ENCODE data around the gene PPP2R2B.

Gene PPP2R2B

GRCh38 chr5:146781157-146781556 is 97.4 kb downstream of the PPP2R2B start:
- no peak for DNase-seq (ENCODE audit: low spot score)

- no peak for DNase-seq (ENCODE audit: low spot score)
Observed at GRCh38 chr5:146779211-146779869, 99.2 kb downstream of the PPP2R2B start.

DNA sequence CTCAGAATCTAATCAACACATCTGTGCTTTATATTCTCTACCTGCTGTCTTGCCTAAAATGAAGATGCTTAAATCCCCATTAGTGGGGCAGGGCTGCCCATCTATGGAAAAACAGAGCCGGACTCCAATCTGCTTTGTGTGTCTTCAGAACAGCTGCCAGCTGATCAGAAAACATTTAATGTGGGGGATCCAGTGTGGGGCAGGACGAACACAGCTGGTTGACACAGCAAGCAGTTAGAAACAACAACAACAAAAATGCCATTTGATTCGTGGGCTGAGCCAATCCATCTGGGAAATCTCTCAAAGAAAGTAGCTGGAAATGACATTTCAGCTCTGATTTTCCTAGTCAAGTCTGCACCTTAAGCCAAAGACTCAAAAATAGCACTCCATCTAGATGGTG is 99.8 kb downstream of the PPP2R2B start:
- DNase-seq (ENCODE audit: low spot score): no peak

- DNase-seq (ENCODE audit: low spot score): no peak
Observed at GRCh38 chr5:146778261-146778660, 100.3 kb downstream of the PPP2R2B start.

DNA sequence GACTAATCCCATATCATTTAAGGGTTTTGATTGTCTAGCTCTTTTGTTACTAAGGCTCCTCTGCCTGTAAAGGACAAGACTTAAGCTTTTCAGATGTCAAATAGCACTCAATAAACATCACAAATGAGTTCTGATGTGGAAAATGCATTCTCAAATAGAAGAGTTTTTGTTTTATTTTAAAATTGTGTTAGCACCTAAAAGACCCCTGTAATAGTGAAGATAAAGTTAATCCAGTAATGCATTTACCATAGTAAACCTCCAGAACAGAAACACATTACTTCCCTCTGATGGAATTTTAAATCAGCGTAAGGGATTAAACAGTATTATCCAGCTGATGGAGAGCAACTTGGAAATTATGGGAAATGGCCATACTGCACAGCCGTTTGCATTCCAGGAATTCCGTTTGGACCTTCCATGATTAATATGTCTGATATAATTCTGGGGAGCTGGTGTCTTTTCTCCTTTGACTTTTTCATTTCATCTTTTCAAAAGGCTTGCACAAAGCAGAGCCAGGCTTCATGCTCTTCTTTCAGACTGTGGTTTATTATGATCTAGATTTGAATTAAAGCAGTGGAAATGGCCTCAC is 105.6 kb downstream of the PPP2R2B start:
- DNase-seq (ENCODE audit: low spot score): no peak

DNA sequence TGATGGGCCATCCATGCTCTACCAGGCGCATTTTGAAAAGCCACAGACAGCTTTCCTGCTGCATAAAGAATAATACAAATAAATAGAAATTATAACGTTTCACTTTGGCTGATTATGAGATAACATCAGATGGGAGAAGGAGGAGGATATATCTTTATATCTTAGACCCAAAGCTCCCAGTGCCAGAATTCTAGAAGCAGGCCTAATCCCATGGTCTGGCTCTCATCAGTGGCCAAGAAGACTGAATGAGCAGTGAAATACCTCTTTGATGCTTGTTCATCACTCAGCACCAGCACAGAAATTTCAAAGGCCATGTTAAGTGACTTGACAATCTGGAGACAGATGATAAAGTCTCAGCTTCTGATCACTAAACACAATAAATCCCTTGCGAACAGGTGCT is 107.6 kb downstream of the PPP2R2B start:
- DNase-seq (ENCODE audit: low spot score): no peak

GRCh38 chr5:146770546-146770945 is 108.0 kb downstream of the PPP2R2B start:
- no peak for DNase-seq (ENCODE audit: low spot score)

GRCh38 chr5:146767534-146767933 is 111.0 kb downstream of the PPP2R2B start:
- DNase-seq (ENCODE audit: low spot score): no peak

DNA sequence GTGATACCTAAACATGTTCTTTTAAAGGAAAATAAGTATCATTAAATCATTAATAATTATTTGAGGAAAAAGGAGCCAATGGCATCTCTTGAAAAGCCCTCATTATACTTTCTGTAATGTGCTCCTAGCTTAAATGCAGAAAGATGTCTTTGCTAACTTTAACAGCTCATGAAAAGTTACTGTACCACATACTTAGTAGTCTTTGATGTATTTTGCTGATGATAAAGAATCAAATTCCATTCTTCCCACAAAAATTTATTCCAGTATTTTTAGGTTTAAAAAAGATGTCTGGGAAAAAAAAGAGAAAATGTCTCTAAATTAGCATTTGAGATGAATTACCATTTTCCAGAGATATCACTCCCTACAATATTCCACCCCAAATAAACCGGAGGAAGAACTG is 112.5 kb downstream of the PPP2R2B start:
- DNase-seq (ENCODE audit: low spot score): no peak

DNA sequence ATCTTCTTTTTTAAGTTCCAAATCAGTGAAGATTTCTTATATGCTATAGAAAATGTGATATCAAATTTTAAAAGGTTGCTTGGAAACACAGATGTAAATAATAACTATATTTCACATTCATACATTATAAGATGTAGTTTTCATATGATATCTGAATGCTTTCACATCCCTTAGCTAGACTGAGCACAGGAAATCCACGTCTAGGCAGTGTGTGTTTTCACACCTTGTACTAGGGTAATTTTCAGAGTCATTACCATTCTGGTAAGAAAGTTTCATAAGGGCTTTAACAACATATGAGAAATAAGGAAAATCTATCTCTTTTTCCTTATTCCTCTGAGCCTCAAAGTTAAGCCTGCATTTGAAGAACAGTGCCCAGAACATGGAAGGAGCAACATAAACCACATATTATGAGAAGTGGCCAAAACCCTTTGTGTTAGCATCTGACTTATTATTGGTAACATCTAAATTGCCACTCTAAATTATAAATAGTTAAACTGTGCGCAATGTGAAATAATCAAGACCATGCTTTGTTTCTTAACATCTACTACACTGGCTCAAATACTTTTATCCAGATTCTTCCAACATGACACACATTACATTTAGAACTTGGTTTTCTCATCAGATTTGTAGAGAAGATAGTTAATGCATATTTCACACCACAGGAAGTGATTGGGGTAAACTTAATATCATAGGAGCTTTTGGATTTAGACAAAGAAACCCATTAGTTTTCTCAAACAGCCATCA is 113.3 kb downstream of the PPP2R2B start:
- DNase-seq (ENCODE audit: low spot score): no peak

- DNase-seq (ENCODE audit: low spot score): no peak
Observed at GRCh38 chr5:146762830-146763229, 115.7 kb downstream of the PPP2R2B start.

DNA sequence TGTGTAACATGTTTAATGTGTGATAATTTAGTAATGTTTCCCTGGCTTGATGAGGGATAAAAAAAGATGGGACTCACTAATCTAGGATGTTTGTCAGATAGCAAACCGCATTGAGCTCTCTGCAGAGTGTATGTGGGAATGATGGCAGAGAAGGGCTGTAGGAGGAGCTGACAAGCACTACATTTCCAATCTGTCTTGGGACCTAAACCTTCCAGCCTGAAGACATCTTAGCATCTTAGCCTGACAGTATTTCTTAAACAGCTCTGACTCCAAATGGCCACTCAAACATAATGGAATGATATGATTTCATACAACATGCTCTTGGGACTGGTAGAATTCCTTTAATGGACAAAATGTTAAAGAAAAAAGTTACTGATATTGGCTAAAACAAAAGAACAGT is 116.7 kb downstream of the PPP2R2B start:
- no peak for DNase-seq (ENCODE audit: low spot score)

GRCh38 chr5:146758938-146759337 is 119.6 kb downstream of the PPP2R2B start:
- no peak for DNase-seq (ENCODE audit: low spot score)

DNA sequence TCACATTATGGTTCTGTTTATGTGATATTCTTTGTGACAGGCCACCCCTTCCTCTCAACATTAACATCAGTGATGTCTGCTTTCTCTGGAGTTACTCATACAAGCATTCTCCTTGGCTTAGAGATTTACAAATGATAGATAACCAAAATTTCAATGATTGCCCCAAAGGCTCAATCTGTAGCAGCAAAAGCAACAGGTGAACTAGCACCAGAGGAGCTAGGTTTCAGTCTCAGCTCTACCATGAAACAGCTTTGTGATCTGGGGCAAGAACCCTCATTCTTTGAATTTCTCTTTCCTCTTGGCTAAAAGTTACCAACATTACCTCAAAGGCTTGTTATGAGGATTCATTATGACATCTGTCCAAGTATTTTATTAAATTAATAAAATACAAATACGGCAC is 120.5 kb downstream of the PPP2R2B start:
- no peak for DNase-seq (ENCODE audit: low spot score)

GRCh38 chr5:146756546-146756945 is 122.0 kb downstream of the PPP2R2B start:
- DNase-seq (ENCODE audit: low spot score): no peak

- peak; percentile 6 for DNase-seq (ENCODE audit: low spot score)
Observed at GRCh38 chr5:146755793-146756192, 122.8 kb downstream of the PPP2R2B start.

DNA sequence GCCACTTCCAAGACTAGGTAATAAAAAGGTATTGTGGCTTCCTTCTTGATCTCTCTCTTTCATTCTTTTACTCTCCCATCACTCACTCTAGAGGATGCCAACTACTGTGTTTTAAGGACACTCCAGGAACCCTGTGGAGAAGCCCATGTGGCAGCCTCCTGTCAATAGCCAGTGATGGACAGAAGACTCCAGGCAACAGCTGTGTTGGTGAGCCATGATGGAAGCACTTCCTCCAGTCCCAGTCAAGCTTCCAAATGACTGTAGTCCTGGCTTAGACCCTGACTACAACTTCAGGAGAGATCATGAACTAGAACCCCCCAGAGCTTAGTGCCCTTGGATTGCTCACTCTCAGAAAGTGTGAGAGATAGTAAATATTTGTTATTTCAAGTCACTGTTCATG is 123.9 kb downstream of the PPP2R2B start:
- no peak for DNase-seq (ENCODE audit: low spot score)

- DNase-seq (ENCODE audit: low spot score): no peak
Observed at GRCh38 chr5:146753641-146754040, 124.9 kb downstream of the PPP2R2B start.

GRCh38 chr5:146751781-146752401 is 126.7 kb downstream of the PPP2R2B start:
- DNase-seq (ENCODE audit: low spot score): no peak

- no peak for DNase-seq (ENCODE audit: low spot score)
Observed at GRCh38 chr5:146751054-146751453, 127.5 kb downstream of the PPP2R2B start.

- DNase-seq (ENCODE audit: low spot score): no peak
Observed at GRCh38 chr5:146748533-146748932, 130.0 kb downstream of the PPP2R2B start.

- DNase-seq (ENCODE audit: low spot score): no peak
Observed at GRCh38 chr5:146745931-146746577, 132.5 kb downstream of the PPP2R2B start.

Measured in COLO829 (cell line).